ENCODE data around the gene MUC4. TPM values are rescaled to one million over a fixed set of nuclear protein-coding genes. Genes with fewer than 3 reads are reported as not detected.
"Not testable (repeated sequence)": the region's sequence is repeated elsewhere in the genome, so short reads cannot be mapped to it uniquely, and the experiment has no call there.

Gene MUC4
- total RNA-seq, 1 donor from 2014 or later, result not detected

DNA sequence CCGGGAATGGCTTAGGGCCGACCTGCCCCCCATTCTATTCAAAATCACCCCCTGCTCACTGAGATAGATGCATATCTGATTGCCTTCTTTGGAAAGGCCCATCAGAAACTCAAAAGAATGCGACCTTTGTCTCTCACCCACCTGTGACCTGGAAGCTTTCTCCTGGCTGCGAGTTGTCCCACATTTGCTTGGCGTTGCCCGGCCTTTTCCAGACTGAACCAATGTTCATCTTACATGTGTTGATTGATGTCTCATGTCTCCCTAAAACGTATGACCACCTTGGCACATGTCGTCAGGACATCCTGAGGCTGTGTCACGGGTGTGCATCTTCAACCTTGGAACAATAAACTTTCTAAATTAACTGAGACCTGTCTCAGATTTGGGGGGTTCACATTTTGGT lies 94.3 kb downstream of the MUC4 start:
- no peak for DNase-seq (ENCODE audit: low read depth in 2 of 2)

DNA sequence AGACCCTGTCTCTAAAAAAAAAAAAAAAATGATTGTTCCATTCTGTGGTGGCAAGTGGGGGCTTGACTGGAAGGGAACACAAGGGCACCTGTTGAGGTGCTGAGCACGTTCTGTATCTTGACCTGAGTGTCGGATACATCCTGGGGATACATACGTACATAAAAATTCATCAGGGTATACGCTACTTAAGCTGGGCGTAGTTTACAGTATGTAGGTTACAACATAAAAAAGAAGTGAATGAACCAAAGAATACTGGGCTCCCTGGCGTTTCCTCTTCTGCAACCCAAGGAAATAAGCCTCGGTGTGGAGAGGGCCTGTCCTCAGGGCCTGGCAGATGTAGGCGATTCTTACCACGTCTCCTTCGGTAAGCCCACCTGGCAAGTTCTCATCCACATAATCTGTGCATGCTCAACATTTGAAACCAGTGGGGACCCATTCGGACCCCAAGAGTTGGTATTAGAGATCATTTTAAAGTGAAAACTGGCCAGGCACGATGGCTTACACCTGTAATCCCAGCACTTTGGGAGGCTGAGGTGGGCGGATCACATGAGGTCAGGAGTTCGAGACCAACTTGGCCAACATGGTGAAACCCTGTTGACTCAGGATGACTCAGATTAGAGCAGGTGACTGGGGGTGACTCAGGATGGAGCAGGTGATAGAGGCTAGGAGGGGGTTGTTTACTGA lies 96.0 kb downstream of the MUC4 start:
- DNase-seq (ENCODE audit: low read depth in 2 of 2), result no peak

DNA sequence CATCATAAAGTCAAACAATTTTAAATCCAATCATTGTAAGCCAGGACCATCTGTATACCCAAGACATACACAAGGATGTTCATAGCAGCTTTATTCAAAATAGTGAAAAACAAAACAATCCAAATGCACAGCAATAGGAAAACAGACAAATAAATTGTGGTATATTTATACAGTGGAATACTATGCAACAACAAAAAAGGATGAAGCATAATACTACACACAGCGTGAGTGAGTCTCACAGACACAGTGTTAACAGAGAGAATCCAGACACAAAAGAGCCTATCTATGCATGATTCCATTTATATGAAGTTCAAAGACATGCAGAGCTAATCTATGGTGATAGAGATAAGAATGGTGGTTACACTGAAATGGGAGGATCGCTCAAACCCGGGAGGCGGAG lies 96.6 kb downstream of the MUC4 start:
- no peak for DNase-seq (ENCODE audit: low read depth in 2 of 2)

DNA sequence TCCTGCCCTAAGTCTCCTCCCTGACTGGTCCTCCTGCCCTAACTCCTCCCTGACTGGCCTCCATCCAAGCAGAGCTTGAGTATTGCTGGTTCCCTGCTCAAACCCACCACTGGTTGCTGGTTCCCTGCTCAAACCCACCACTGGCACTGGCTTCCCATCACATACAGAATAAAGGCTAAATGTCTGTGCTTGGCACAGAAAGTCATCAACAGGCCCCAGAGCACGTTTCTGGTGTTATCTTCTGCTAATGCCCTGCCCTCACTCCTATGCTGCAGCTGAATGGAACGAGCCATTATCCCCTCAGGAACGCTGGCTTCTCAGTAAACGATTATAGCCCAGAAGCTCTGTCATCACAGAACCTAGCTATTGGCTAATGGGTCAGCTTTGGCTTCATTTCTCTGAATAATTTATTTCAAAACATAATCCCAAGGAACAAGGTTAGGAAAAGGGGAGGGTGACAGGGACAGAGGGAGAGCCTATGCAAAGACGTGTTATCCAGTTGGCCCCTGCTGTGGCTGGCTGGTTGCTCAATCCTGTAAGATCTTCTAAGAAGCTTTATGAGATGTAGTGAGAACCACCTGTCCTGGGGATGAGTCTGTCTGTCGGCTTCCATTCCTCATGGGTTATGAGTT lies 97.2 kb downstream of the MUC4 start:
- no peak for DNase-seq (ENCODE audit: low read depth in 2 of 2)

DNA sequence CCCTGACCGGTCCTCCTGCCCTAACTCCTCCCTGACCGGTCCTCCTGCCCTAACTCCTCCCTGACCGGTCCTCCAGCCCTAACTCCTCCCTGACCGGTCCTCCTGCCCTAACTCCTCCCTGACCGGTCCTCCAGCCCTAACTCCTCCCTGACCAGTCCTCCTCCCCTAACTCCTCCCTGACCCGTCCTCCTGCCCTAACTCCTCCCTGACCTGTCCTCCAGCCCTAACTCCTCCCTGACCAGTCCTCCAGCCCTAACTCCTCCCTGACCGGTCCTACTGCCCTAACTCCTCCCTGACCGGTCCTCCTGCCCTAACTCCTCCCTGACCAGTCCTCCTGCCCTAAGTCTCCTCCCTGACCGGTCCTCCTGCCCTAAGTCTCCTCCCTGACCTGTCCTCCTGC lies 98.6 kb downstream of the MUC4 start:
- DNase-seq (ENCODE audit: low read depth in 2 of 2), result peak in 1 of 2 donors; percentile 28

DNA sequence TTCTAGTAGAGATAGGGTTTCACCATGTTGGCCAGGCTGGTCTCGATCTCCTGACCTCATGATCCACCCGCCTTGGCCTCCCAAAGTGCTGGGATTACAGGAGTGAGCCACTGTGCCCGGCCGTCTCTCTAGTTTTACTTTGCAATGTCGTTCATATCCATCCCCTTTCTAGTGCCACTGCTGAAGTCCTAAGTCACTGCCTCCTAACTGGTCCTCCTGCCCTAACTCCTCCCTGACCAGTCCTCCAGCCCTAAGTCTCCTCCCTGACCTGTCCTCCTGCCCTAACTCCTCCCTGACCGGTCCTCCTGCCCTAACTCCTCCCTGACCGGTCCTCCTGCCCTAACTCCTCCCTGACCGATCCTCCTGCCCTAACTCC lies 99.2 kb downstream of the MUC4 start:
- DNase-seq (ENCODE audit: low read depth in 2 of 2), result not testable (repeated sequence)

DNA sequence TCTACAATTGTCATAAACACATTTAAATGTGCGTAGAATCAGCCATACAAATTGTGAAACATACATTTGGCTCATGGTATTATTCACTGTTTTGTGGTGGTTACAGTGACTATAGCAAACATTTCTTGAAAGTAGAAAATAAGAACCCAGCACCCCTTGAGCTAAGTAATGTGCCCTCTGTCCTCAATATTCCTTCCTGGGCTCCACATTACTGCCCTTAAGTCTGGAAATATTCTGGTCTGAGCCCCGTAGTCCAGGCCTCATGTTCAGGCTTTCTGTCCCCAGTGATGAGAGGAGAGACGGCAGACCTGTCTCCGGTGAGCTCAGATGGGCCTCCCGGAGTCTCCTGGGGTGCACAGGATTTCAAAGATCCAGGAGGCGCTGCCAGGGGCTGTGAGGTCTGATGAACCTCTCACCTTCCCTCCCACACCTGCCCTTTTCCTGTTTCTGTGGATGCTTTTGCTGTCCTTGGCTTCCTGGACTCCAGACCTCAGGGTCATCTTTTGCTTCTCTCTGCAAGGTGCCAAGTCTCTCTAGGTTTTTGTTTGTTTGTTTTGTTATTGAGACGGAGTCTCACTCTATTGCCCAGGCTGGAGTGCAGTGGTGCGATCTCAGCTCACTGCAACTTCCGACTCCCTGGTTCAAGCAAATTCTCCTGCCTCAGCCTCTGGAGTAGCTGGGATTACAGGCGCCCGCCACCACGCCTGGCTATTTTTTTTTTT lies 99.8 kb downstream of the MUC4 start:
- no peak for DNase-seq (ENCODE audit: low read depth in 2 of 2)

DNA sequence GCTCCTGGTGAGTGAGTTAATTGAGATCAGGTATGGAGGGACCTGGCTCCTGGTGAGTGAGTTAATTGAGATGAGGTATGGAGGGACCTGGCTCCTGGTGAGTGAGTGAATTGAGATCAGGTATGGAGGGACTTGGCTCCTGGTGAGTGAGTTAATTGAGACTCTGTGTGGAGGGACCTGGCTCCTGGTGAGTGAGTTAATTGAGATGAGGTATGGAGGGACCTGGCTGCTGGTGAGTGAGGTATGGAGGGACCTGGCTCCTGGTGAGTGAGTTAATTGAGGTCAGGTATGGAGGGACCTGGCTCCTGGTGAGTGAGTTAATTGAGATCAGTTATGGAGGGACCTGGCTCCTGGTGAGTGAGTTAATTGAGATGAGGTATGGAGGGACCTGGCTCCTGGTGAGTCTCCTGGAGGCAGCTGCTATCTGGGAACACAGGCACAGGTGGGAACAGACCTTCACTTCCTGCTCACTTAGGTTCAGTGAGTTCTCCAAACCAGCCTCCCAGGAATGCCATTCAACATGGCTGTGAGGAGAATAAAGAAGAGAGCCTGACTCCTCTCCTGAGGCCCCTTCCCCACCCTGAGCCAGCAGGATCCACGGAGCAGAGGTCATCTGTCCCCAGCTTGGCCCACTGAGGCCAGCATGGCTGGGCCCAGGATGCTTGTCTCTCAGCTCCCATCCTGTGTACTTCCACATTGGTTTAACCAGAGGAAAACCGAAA lies 100.5 kb downstream of the MUC4 start:
- DNase-seq (ENCODE audit: low read depth in 2 of 2), result not testable (repeated sequence)

DNA sequence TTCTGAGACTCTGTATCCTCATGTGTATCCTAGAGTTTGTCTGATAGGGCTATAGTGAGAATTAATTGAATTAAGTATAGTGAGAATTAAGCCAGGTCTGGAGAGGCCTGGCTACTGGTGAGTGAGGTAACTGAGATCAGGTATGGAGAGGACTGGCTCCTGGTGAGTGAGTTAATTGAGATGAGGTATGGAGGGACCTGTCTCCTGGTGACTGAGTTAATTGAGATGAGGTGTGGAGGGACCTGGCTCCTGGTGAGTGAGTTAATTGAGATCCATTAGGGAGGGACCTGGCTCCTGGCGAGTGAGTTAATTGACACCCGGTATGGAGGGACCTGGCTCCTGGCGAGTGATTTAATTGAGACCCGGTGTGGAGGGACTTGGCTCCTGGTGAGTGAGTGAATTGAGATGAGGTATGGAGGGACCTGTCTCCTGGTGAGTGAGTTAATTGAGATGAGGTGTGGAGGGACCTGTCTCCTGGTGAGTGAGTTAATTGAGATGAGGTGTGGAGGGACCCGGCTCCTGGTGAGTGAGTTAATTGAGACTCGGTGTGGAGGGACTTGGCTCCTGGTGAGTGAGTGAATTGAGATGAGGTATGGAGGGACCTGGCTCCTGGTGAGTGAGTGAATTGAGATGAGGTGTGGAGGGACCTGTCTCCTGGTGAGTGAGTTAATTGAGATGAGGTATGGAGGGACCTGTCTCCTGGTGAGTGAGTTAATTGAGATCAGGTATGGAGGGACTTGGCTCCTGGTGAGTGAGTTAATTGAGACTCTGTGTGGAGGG lies 101.4 kb downstream of the MUC4 start:
- DNase-seq (ENCODE audit: low read depth in 2 of 2), result not testable (repeated sequence)

DNA sequence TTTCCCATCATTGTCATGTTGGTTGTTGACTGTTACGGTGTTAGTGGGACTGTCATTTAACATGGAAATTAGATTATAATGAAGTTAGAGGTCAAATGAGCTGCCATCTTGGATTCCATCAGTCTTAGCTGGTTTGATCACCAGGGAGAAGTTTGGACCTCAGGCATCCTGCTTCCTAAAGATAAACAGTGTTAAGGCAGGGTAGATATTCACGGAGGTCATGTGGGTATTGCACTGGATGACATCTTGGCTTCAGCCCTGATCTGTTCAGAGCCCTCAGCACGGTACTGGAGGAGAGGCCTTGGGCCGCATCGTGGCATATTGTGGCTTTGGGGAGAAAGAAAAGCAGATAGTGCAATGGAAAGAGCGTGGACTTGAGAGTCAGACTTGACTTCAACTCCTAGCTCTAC lies 102.0 kb downstream of the MUC4 start:
- no peak for DNase-seq (ENCODE audit: low read depth in 2 of 2)

DNA sequence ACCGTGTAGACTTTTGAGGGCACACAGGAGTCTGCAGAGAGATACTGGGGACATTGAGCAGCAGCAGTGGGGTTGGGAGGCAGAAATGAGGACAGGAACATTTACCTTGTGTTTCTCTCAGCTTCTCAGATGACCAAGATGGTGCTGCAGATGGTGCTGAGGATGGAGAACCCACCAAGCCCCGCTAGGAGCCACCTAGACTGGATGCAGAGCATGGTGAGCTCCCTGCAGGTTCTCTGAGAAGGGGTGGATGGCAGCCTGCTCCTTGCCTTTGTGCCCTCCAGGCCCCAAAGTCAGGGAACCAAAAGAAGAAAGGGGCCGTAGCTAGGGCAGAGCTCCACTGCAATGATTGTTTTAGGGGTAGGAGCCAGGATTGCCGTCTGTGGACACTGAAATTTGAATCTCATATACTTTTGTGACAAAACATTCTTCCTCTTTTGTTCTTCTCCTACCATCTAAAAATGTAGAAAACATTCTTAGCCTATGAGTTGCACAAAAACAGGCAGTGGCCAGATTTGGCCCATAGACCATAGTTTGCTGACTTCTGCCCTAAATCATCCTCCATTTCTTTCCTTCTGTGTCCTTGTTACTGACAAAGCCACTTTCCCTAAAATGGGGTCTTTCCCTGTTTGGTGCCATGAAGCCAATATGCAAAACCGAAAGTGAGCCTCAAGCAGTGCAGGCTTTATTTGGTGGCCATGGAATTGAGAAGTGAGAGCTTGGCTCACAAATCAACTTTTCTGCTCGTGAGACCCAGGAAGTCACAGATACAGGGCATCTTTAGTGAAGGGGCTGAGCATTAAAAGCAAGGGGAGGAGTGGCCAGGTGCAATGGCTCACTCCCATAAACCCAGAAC lies 102.9 kb downstream of the MUC4 start:
- no peak for DNase-seq (ENCODE audit: low read depth in 2 of 2)

DNA sequence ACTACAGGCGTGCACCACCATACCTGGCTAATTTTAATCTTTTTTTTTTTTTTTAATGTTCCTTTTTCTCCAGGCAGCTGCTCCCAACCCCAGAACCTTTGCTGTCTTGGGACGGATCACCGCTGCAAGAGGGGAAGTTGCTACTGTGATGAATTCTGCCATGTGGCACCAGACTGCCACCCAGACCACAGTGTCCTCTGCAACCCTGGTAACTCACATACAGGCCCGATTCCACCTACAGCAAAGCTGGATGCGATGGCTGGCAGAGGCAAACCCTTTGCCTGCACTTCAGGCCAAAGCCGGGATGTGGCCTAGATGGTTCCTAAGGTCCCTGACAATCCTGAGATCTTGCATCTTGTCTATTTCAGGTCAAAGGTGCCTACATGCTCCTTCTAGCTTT lies 103.7 kb downstream of the MUC4 start:
- no peak for DNase-seq (ENCODE audit: low read depth in 2 of 2)

DNA sequence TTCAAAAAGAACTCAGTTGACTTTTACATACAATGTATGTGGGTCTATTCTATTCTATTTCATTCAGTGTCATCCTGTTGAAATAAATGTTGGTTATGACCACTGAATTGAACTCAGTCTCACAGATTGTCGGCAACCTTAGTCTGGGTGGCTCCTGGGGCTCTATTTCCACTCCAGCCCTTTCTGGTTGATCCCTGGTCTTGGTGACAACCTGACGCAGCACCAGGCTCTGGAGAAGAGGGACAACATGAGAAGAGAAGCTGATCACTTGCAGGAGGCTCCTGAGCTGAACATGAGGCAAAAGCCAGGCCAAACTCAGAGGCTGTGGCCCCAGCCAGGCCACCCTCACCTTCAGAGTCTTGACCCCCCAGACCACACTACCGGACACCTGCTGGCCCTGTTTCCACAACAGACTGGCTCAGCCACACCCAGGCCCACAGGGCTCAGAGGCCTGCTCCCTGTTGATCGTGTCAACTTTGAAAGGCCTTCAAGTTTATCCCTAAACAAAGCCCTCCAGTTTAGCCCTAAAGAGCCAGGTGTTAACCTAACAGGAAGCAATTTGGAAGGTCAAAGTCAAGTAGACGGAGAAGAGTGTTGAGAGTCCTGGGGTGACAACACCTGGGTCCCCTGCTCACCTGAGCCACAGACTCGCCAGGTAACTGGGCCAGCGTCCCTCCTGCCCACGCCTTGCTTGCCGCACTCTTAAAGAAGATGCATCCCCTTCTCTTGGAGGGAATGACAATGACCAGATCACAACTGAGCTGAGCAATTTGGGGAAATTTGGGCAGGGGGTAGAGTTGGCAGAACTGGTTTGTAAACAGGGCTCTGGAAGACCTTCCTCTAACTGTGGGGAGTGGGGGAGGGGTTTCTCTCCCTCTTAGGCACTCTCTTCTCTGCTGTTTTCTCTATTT lies 106.4 kb downstream of the MUC4 start:
- no peak for DNase-seq (ENCODE audit: low read depth in 2 of 2)

DNA sequence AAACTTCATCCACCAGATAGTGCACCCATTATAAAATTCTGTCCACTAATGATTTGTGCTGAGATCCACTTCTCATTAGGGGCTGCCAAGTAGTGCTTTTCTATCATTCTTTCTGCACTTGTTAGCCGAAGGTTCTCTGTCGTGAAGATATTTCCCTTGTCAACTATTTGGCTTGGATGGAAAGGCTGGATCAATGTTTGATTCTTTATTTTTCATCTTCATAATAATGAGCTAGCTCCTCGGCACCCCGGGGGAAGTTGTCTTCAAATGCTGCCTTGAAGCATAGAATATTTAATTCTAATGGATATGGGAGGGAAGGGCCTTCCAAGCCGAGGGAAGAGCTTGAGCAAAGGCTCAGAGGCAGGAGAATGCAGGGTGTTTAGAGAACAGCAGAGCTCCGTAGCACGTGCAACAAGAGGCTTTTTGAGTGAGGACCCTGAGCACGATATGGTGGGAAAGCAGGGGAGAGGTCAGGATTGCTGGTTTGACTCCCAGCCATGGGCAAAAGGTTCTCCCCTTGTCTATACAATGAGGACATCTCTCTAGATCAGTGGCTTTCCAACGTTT lies 107.2 kb downstream of the MUC4 start:
- DNase-seq (ENCODE audit: low read depth in 2 of 2), result no peak

DNA sequence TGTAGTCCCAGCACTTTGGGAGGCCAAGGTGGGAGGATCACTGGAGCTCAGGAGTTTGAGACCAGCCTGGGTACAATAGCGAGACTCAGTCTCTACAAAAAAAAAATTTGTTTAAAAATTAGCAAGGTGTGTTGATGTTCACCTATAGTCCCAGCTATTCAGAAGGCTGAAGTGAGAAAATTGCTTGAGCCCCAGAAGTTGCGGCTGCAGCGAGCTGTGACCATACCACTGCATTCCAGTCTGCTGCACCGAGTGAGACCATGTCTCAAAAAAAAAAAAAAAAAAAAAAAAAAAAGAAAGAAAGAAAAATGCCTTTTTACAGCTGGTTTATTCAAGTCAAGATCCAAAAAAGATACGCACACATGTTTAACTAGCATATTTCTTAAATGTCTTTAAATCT lies 108.0 kb downstream of the MUC4 start:
- no peak for DNase-seq (ENCODE audit: low read depth in 2 of 2)

DNA sequence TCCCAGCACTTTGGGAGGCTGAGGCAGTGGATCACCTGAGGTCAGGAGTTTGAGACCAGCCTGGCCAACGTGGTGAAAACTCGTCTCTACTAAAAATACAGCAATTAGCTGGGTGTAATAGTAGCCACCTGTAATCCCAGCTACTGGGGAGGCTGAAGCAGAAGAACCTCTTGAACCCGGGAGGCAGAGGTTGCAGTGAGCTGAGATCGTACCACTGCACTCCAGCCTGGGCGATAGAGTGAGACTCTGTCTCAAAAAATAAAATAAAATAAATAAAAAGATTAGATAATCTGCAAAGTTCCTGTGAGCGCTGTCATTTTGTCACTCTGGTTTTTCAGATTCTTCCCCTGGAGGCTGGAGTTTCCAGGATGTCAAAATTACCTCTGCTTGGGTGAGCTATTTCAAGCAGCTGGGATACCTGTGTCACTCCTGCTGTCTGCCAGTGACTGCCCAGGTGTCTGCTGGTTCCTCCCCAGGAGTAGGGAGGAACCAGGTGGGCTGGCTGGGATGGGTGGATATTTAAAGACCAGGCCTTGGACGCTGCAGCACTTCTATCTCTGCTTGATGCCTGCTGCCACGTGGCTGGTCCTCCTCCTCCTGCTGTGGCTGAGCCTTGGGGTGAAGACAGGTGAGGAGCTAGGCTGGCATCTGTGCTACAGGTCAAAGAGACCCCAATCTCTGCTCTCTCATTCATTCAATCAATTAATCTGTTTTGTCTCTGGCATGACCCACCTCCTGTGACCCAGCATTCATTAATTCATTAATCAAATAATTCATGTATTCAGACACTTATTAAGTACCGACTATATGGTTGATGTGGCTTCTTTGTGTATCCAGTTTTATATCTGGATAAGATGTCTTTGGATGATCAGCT lies 110.5 kb downstream of the MUC4 start:
- DNase-seq (ENCODE audit: low read depth in 2 of 2), result no peak

DNA sequence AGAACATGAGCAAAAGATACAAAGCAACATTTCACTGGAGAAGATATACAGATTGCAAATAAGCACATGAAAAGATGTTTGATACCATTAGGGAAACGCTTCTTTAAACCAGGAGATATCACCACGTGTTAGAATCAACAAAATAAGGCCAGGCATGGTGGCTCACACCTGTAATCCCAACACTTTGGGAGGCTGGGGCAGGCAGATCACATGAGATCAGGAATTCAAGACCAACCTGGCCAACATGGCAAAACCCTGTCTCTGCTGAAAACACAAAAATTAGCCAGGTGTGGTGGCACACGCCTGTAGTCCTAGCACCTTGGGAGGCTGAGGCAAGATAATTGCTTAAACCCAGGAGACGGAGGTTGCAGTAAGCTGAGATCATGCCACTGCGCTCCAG lies 111.4 kb downstream of the MUC4 start:
- no peak for DNase-seq (ENCODE audit: low read depth in 2 of 2)

DNA sequence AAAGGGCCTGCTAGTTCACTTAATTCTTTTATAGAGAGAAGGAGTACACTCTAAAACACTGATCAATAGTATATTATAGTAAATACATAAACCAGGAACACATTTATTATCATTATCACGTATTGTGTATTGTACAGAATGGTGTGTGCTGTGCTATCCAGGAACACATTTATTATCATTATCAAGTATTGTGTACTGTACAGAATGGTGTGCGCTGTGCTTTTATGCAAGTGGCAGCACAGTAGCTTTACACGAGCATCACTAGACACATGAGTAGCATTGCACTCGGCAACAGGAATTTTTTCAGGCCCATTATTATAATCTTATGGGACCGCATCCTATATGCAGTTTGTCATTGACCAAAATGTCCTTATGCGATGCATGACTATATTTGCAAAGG lies 111.9 kb downstream of the MUC4 start:
- no peak for DNase-seq (ENCODE audit: low read depth in 2 of 2)
